ENCODE results near the gene VTI1B.
"Not testable (repeated sequence)": the region's sequence is repeated elsewhere in the genome, so short reads cannot be mapped to it uniquely, and the experiment has no call there.

VTI1B gene, protein sequence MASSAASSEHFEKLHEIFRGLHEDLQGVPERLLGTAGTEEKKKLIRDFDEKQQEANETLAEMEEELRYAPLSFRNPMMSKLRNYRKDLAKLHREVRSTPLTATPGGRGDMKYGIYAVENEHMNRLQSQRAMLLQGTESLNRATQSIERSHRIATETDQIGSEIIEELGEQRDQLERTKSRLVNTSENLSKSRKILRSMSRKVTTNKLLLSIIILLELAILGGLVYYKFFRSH
- total RNA-seq: 74.3 to 80.6 reads per million in 2 experiments

DNA sequence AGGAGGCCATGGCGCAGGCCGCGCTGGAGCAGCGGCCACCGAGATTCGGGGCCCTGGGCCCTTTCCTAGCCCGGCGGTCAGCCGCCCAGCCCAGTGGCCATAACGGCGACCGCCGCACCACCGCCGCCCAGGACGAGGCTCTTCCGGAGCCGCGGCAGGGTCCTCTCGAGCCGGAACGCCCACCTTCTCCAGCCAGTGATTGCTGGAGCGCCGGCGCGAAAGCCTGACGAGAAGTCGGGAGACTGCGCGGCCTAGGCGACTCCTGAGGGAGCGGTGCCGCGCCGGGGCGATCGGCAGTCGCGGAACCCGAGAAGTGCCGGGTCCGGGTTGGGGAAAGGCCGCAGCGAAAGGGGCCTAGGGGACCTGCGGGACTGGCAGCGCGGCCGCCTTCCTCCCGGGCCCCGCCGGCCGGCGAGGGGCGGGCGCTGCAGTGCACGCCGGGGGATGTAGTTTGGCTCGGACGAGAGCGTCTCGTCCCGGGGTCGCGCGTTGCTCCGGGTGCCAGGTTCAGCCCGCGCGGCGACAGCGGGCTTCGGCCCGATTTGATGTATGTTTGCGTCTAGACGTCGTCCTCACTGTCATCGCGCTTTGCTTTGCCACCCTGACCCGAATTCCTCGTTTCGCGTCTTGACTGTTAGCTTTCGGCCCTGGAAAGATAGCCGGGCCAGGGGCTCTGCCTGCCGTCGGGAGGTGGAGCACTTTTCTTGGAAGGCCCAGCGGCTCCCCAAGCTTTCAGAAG lies at the start of gene VTI1B:
Gene VTI1B (minus strand): TSS at position 153 of the 739 bp plus-strand sequence. CDS start 143 bp downstream, at position 10.
- peak; percentile 68 for DNase-seq (ENCODE audit: low read depth)

DNA sequence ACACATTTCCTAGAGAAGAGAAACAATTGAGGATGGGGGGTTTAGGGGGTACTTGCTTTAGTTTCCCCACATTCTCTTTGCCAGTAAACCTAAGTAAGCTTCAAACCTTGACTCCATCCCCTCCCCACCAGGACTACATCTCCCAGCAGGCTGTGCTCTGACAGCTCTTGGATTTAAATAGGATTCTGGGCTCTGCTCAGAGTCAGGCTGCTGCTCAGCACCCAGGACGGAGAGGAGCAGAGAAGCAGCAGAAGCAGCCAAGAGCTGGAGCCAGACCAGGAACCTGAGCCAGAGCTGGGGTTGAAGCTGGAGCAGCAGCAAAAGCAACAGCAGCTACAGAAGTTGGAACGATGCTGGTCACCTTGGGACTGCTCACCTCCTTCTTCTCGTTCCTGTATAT lies 47.9 kb upstream of the VTI1B start:
- no peak for DNase-seq (ENCODE audit: low read depth)

DNA sequence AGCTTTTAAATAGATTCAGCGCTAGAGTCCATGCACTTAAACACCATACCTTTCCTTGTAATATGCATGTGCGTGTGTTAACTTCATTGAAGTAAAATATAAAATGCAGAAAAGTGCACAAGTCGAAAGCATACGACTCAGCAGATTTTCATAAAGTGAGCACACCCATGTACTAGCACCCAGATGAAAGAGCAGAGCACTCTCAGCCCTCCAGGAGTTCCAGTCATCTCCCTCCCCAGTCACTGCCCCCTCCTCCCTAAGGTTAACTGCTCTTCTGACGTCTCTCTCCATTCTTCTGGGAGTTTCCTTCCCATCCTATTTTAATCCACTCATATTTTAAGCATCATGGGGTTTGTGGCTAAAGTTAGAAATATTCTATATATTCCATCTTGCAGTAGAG lies 47.4 kb upstream of the VTI1B start:
- no peak for DNase-seq (ENCODE audit: low read depth)

DNA sequence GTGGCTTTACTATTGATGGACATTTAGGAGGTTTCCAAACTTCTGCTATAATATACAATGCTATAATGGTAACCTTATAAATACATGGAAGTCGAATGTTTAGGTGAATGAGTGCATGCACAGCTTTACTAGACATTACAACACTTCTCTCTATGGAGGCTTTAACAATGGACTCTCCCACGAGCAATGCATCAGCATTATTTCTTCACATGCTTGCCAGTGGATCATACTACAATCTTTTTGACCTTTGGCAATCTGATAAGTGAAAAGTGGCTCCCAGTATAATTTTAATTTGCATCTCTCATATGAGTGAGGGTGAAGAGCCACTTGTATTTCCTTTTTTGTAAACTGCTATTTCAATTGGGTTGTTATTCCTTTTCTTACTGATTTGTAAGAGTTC lies 45.4 kb upstream of the VTI1B start:
- no peak for DNase-seq (ENCODE audit: low read depth)

DNA sequence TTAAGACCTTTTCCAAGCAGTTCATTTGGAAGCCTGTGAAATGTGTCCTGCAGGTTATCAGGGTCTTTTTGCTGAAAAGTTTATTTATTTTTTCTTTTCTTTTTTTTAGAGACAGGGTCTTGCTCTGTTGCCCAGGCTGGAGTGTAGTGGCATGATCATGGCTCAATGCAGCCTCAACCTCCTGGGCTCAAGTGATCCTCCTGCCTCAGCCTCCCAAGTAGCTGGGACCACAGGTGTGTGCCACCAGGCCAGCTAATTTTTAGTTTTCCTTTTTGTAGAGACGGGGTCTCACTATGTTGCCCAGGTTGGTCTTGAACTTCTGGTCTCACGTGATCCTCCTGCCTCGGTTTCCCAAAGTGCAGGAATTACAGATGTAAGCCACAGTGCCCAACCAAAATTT lies 45.0 kb upstream of the VTI1B start:
- DNase-seq (ENCODE audit: low read depth): not testable (repeated sequence)

DNA sequence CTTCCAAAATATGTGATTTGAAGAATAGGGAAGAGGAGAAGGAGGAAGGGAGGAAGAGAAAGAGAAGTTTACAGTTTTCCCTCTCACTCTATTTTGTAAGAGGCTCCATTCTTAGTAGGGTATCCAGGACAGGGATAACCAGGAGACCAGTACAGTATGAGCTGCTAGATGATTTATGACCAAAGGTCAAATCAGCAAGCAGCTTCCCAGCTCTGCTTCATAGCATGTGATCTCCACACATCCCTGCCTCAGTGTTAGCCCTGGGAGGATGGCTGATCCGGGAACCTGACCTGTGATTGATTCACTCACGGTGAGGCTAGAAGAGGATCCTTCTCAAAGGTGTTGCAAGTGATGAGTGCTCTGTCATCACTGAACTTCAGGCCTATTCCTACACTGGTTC lies 43.8 kb upstream of the VTI1B start:
- no peak for DNase-seq (ENCODE audit: low read depth)

DNA sequence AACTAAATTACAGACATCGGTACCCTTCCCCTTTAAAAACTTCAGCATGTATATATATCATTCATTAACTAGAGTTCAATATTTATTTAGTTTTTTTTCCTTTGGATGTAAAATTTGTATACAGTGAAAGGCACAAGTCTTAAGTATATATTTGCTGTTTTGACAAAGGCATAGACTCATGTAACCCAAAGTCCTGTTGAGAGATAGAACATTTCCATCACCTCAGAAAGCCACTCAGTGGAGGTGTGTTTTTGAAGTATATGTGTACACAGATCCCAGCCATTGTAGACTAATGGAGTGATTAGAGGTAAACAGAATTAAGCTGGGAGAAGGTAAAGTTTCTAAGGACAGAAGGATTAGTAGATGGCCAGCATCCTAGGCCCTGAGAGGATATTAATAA lies 42.6 kb upstream of the VTI1B start:
- DNase-seq (ENCODE audit: low read depth): no peak

DNA sequence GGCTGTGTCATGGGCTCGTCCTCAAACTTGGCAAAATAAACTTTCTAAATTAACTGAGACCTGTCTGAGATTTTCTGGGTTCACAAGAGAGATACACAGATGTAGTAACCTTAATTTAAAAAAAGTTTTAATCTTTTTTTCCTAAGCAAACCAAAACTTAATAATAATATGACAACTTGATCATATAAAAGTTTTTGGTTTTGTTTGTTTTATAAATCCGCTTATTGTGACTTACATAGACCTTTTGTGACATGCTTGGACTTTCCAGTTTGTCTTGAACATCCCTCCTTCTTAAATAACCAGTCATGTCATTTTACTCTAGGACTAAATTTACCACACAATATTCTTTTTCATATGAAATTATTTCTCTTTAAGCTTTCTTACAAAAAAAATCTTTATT lies 35.8 kb upstream of the VTI1B start:
- DNase-seq (ENCODE audit: low read depth): no peak

DNA sequence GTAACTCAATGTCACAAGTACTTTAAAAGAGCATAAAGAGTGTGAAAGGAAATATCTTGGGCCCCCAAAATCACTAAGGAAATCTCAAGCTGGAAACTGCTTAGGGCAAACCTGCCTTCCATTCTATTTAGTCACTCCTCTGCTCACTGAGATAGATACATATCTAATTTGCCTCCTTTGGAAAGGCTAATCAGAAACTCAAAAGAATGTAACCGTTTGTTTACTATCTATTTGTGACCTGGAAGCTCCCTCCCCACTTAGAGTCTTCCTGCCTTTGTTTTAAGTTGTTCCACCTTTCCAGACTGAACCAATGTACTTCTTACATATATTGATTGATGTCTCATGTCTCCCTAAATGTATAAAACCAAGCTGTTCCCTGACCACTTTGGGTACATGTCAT lies 35.4 kb upstream of the VTI1B start:
- DNase-seq (ENCODE audit: low read depth): not testable (repeated sequence)

DNA sequence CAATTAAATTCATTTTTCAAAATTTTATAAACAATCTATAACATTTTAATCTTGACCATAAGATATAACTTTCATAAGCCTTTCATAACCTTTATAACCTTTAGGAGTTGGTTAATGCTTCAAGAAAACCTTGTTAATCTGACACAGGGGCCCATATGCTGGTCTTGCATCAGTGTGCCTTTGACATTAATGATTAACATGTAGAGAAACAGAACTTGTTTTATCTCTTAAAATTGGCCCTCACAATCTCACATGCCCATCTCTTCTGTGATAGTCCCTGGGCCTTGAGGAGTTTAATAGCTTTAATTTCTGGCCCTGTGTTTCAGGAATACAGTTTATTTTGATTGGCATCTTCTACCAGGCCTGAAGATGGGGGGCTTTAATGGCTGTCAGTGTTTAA lies 34.9 kb upstream of the VTI1B start:
- not testable (repeated sequence) for DNase-seq (ENCODE audit: low read depth)

DNA sequence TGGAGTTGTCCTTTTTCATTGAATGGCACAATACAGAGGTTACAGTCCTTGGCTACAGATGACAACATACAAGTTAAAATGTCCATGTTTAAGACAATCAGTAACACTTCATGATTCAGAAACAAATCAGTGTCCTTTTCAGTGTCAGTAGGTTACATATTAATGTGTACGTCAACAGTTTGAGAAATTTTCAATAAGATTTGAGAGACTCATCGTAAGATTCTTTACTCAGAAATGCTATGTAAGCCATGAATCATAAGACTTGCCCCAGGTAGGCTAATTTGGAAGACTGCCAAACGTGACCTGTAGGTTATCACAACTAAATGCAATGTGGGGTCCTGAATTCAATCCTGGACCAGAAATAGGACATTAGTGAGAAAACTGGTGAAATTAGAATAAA lies 30.8 kb upstream of the VTI1B start:
- DNase-seq (ENCODE audit: low read depth): no peak

DNA sequence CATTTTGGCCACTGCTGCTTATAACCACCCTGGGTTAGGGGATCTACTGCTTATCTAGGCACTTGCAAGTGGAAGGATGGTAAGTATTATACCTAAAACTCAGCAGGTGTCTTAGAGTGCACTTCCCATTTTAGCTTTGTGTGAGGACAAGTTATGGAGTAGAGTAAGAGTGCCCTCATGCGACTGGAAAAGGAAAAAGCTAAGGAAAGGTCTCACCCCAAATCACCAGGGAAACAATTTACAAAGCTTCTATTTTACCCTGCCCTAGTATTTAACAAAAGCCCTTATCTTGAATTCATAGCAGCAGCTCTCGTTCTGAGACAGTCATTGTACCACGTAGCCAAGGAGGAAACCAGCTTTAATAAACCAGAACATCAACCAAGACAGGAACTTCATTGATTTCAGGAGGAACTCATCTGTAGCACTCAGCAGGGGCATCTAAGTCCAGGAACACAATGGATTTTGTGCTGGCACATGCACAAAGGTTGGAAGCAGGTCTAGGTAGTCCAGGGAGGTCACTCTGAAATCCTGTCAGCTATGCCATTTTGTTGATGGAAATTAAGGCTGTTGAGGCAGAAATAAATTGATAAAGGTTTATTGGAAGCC lies 30.2 kb upstream of the VTI1B start:
- peak; percentile 9 for DNase-seq (ENCODE audit: low read depth)

DNA sequence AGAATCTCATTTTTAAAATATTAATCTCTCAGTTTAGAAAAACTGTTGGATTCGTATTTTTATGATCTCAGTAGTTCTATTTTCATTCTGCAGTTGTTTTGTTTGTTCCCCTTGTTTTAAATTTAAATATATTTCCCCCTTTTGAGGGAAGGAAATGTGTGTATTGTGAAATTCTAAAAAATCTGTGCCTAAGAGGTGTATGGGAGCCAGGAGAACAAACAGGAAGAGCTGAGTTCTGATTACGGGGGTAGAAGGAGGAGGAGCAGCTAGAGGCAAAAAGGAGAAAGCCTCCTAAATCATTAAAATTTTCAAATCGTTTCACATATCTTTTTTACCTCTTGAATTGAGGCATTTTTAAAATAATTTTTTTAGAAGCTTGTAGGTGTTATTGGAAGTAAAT lies 29.6 kb upstream of the VTI1B start:
- DNase-seq (ENCODE audit: low read depth): no peak

DNA sequence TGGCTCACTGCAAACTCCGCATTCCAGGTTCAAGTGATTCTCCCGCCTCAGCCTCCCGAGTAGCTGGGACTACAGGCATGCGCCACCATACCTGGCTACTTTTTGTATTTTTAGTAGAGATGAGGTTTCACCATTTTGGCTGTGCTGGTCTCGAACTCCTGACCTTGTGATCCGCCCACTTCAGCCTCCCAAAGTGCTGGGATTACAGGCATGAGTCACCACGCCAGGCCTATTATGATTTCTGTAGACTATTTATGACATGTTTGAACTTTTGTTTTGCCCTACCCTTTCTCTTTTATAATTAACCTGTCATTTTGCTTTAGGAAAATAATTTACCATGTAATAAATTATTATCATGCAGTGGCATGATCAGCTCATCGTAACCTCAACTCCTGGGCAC lies 27.1 kb upstream of the VTI1B start, which contains the start of gene RDH12:
Gene RDH12 (plus strand): TSS at position 395 of the 400 bp plus-strand sequence. CDS start 20,757 bp downstream, outside the sequence.
- not testable (repeated sequence) for DNase-seq (ENCODE audit: low read depth)

DNA sequence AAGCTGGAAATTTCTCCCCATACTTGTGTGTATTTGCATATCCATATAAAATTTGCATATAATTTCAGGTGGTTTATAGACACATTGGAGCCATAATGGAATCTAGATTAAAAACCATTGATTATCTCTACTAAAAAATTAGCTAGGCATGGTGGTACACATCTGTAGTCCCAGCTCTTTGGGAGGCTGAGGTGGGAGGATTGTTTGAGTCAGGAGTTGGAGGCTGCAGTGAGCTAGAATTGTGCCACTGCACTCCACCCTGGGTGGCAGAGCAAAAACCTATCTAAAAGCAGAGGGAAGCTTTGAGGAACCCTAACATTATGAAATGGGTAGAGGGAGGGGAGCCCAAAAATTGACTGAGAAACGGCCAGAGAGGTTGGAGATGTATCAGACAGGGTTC lies 23.7 kb upstream of the VTI1B start:
- DNase-seq (ENCODE audit: low read depth): no peak

DNA sequence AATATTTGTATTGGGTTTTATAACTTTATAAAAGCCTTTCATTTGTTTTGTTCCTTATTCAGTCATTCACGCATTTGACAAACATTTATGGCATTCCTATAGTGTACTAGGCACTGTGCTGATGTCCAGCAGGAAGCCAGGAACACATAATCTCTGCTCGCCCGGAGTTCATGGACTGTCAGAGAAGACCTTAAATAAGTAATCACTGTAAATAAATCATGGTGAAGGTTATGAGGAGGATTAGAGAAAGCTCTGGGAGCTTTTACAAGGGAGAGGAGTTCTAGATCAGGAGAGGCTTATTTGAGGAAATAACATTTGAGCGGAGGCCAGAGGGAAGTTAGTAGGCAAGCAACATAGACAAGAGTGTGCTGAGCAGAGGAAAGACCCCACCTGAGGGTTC lies 22.6 kb upstream of the VTI1B start:
- DNase-seq (ENCODE audit: low read depth): no peak

DNA sequence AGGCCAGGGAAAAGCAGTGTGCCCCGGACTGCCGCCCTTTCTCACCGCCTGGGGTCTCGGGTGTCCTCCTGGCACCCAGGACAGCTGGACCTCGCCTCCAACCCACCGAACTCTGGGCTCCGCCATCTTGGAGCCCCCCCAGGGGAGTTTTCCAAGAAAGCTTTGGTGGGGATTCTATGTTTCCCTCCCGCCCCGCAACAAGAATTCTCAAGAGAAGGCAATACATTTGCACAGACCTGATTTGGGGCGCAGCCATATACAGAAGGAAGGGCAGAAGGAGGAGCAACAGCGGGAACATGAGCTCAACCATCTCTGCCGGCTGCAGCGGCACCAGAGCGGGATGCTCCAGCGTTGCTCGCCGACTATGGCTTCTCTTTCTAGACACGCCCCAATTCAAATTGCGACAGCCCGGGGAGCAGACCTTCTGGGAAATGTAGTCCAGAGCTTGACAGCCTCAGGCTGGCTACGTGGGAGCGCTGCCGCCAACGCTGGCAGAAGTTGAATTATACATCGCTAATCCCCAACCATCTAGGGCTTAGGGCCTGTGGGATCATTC lies 21.0 kb upstream of the VTI1B start, which contains the start of gene RDH11:
Gene RDH11 (minus strand): TSS at position 371 of the 556 bp plus-strand sequence. CDS start 61 bp downstream, at position 310.
- DNase-seq (ENCODE audit: low read depth): peak; percentile 77

DNA sequence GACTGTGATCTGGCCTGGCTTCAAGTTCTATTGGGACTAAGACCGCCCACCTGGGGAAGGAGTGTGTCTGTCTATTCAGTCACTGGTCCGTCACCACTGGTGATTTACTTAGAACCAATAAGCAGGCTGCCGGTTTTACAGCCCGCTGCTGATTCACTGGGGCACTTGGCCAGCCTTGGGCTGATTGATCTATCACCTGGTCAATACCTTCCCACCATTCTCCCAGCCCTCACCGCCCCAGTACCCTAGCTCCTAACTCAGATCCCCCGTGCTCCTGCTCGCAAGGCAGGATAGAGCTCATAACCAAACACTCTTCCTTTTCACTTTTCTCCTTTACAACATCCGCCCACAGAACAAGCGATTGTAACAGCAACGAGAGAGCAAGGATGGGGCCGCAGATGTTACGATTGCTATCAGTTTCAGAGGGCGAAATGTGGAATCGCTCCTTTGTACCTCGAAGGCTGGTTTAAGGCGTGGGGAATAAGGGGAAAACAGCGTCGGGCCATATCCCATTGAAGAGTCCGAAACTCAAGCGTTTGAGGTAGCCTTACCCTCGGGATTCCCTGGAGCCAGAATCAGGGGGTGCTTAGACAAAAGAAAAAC lies 20.5 kb upstream of the VTI1B start:
- DNase-seq (ENCODE audit: low read depth): peak; percentile 41

DNA sequence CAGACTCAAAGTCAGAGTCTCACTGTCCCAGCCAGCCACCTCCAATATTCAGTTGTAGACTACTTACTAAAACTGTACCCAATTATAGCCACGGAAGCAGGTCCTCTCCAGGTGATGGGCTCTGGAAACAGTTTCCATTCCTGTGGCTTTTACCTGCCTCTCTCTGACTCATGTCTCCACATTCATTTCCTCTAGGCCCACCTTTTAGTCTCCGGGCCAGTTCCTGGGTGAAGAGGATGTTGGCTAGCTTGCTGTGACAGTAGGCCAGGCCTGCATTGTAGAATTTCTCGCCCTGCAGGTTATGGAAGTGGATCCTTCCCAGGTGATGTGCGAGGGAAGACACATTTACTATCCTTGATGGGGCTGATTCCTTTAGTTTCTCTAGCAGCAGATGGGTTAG lies 15.6 kb upstream of the VTI1B start:
- DNase-seq (ENCODE audit: low read depth): no peak

DNA sequence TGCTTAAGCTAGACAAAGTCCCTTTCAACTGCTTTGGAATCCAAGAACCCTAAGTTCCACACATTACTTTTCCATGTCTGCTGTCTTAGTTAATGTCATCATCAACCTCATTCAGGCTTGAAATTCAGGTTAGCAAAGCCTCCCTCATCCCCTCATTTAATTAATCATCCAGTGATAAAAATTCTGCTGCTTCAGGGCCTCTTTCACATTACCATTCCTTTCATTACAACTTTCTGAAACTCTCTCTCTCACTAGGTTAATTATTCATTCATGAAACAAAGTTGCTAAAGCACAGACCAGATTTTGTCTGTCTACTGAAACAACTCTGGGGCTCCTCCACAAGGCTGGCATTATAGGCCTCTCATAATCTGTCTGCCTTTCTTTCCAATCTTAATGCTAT lies 9.4 kb upstream of the VTI1B start:
- DNase-seq (ENCODE audit: low read depth): no peak

DNA sequence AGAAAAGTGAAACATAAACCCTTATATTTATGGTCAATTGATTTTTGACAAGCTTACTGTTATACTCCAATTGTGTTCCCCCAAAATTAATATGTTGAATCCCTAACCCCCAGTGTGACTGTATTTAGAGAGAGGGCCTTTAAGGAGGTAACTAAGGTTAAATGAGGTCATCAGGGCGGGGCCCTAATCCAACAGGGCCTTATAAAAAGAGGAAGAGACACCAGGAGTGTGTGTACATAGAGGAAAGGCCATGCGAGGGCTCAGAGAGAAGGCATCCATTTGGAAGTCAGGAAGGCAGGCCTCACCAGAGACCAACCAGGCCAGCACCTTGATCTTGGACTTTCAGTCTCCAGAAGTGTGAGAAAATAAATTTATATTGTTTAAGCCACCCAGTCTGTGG lies 6.5 kb upstream of the VTI1B start:
- DNase-seq (ENCODE audit: low read depth): no peak

DNA sequence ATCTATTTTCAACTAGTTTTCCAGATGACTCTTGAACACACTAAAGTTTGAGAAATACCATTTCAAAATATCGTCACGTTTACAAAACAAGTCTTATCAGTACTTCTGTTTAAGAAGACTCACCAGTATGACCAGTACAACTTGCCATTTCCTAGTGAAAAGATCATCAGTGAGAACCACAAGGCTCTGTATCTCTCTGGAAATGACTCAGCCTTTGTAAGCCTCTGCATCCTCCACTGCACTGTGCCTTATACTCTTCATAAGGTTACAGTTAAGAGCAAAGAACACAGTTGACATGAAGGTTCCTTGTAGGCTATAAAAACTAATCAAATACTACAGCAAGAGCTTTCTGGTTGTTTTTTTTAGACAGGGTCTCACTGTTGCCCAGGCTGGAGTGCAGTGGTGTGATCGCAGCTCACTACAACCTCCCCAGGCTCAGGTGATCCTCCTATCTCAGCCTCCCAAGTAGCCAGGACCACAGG lies 5.7 kb upstream of the VTI1B start:
- no peak for DNase-seq (ENCODE audit: low read depth)
